AG04449 (cell line): Measurements from ENCODE around the gene ALK.

Experiments used
- CTCF ChIA-PET: fragments of 350-600 bp; formaldehyde crosslinking; extraction: SDS; loops from one replicate; lab custom pipeline; 2021; ENCODE audit warnings: antibody characterized with exemption; lab: Yijun Ruan, JAX
- POLR2A ChIA-PET: fragments of 400-600, 350-600 bp; formaldehyde crosslinking; extraction: SDS; loops from one replicate; lab custom pipeline; 2020; ENCODE audit warnings: antibody characterized with exemption, inconsistent platforms; lab: Yijun Ruan, JAX
- DNase-seq: peaks from one replicate; pipeline ENCODE4 v3.0.0-alpha.2; 2010; ENCODE audit warnings: low read depth, low spot score
- H3K4me3 ChIP-seq: 2 replicates; pipeline ENCODE4 v1.5.1; 2011; ENCODE audit warnings: low read depth, mild to moderate bottlenecking, control low read depth, low read length
- TF ChIP-seq, protein P1 (sequence below): IDR thresholded peaks from one replicate; pipeline ENCODE4 v1.5.1; 2011; ENCODE audit warnings: mild to moderate bottlenecking, moderate library complexity, low read length, control low read depth, inconsistent platforms; ENCODE audit not compliant: insufficient read depth; ENCODE audit errors: missing control alignments

ALK gene

DNA sequence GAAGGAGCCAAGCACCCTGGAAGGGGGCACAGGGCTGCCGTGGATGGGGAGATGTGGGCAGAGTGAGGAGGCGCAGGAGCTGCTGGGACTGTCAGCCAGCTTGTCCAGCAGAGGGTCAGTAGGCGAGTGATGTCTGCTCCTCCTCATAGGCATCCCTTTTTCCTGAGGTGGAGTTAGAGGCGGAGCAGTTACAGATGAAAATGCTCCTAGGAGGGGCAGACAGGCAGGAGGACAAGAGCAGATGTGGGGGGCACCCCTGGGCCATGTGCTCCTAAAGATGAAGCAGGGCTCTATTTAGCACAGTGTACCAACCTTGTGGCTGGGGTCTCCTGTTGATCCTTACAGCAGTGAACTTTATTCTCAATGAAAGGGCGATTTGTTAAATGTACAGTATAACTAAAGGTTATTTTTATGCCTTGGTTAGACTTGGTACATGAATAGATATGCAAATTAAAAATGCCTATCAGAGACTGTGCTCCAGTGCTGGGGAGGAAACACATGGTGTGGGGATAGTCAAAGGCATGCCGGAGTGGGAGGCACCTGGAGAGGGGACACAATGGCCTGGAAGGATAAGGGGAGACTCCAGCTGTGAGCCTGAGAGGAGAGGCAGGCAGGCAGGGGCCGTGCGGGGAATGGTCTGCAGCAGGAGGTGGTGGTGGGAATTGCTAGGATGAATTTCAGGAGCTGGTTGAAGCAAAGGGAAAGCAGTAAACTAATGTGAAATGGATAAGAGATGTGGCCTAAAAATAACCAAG lies 630.9 kb downstream of the ALK start:
- no peak overlapping the region for H3K4me3 ChIP-seq
- POLR2A ChIA-PET: no interaction called here
- CTCF ChIA-PET: no interaction called here
- no peak for DNase-seq
- TF ChIP-seq, protein P1, sequence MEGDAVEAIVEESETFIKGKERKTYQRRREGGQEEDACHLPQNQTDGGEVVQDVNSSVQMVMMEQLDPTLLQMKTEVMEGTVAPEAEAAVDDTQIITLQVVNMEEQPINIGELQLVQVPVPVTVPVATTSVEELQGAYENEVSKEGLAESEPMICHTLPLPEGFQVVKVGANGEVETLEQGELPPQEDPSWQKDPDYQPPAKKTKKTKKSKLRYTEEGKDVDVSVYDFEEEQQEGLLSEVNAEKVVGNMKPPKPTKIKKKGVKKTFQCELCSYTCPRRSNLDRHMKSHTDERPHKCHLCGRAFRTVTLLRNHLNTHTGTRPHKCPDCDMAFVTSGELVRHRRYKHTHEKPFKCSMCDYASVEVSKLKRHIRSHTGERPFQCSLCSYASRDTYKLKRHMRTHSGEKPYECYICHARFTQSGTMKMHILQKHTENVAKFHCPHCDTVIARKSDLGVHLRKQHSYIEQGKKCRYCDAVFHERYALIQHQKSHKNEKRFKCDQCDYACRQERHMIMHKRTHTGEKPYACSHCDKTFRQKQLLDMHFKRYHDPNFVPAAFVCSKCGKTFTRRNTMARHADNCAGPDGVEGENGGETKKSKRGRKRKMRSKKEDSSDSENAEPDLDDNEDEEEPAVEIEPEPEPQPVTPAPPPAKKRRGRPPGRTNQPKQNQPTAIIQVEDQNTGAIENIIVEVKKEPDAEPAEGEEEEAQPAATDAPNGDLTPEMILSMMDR: no peak

DNA sequence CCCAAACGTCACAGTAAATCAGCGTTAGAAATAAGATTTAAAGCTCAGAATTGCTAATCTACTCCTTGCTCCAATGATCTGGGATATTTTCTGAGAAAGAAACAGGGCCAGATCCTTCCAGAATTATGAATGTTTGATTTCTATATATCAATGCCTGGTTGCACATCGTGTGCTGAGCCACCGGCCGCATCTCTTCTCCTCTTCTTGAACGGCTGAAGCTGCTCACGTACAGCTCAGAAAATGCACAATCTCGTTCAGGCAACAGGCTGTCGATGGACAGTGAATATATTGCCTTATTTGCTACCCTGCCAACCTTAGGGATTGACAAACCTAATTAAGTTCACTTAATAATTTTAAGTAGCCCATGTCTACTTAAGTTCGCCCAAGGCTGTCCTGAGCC lies 636.7 kb downstream of the ALK start:
- no peak for DNase-seq
- TF ChIP-seq, protein P1: no peak
- no peak overlapping the region for H3K4me3 ChIP-seq
- CTCF ChIA-PET: interaction anchor here (3.1 kb wide), 1 partner anchor 24 kb away, joined by 15 read pairs; no protein-coding TSS in a partner anchor
- POLR2A ChIA-PET: no interaction called here

DNA sequence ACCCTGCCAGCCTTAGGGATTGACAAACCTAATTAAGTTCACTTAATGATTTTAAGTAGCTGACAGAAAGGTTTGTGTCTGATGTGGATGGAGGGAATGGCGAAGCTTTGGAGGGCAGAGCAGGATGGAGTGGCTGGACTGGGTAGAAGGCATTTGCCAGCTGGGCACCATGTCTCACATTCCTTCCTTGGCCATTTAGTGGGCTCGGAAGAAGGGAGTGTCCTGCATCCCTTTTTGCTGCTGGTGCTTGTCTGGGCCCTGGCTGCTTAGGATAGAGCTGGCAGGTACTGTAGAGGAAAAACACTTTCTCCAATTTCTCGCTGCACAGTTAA lies 639.5 kb downstream of the ALK start:
- TF ChIP-seq, protein P1: no peak
- POLR2A ChIA-PET: no interaction called here
- CTCF ChIA-PET: interaction anchor here (1.0 to 1.1 kb wide), 2 partner anchors 9 to 14 kb away, joined by 3 read pairs; no protein-coding TSS in a partner anchor
- DNase-seq: no peak
- no peak overlapping the region for H3K4me3 ChIP-seq

DNA sequence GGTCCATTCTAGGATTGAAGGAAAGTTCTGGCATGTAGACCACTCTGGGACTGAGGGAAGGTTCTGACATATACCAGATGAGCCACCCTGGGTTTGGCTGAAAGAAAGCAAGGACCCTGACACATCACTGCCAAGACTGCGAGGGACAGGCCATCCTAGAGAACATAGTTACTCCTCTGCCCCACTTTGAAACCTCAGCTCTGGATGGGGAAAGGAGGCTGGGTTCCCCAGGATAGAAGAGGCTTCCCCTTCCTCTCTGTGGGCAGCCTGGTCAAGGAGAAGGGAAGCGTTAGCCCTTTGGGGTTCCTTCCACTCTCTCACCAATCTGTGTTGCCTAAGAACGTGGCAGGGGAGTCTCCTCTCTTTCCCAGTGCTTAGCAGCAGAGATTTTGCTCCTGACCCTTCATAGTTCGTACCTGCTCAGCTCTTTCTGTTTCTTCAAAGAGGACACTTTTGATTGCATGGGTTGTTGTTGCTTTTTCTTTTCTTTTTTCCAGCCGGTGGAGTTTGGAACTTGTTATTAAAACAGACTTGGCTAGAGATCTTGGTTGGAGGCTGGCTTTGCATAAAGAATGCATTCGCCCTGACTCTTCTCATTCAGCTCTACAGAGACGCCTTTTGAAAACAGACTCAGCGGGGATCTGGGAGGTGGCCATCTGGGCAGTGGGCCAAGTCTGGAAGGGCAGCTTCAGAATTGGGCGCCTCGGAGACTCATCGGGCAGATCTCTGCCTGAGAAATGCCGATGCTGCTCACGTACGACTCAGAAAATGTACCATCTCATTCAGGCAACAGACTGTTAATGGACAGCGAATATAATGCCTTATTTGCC lies 640.1 kb downstream of the ALK start:
- DNase-seq: no peak
- TF ChIP-seq, protein P1: no peak
- H3K4me3 ChIP-seq: no peak overlapping the region
- POLR2A ChIA-PET: no interaction called here
- CTCF ChIA-PET: no interaction called here

DNA sequence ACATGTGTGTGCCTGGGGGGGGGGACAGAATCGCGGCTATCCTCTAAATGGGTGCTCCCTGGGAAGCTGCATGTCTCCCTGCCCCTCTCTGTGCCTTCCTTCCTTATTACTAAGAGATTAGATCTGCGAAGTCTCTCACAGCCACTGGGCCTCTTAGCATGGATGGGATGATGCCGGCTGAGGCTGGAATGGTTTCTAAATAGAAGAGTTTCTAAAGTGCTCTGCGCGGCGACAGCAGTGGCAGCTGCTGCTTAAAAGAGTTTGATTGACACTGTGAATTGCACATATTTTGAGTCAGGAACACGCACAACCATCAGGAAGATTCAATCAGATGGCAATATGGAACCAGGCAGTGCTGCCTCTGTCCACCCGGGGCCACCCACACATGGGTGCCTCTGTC lies 642.4 kb downstream of the ALK start:
- DNase-seq: no peak
- TF ChIP-seq, protein P1: no peak
- no peak overlapping the region for H3K4me3 ChIP-seq
- CTCF ChIA-PET: no interaction called here
- POLR2A ChIA-PET: no interaction called here

DNA sequence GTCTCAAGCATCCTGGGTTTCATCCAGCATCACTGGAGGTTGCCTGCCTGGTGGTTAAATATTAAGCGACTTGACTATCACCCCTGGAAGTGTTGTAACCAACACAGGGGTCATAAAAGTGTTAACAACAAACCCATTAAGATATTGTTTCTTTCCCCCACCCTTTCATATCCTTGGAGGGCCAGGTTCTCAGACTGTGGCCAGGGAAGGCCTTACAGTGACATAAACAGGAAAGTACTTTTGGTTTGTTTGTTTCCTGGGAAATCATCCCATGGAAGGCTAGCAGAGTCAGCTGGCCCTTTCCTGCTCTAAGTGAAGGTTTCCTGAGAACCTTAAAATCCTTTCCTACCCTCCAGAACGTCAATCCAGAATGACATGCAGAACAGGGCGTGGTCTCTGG lies 645.2 kb downstream of the ALK start:
- CTCF ChIA-PET: no interaction called here
- TF ChIP-seq, protein P1: no peak
- POLR2A ChIA-PET: no interaction called here
- DNase-seq: no peak
- H3K4me3 ChIP-seq: no peak overlapping the region
